Hypothalamus (tissue), 51 donors: Measurements from ENCODE around the gene IMMT.
"Not testable (repeated sequence)": the region's sequence is repeated elsewhere in the genome, so short reads cannot be mapped to it uniquely, and the experiment has no call there.

Experiments used
- DNase-seq, 51 donors: peaks; one replicate each; lab custom pipeline; 2025; lab: John Stamatoyannopoulos, UW

IMMT gene

GRCh38 chr2:86195055-86195807 lies at the start of gene IMMT:
Gene IMMT, minus strand, starts transcription at chr2:86195462. Its CDS starts 80 bp downstream, at chr2:86195382.
- peak; percentile 78 to 98 (median 93) for DNase-seq

- DNase-seq = not testable (repeated sequence)
Observed at GRCh38 chr2:86244781-86245180, 49.5 kb upstream of the IMMT start.

- DNase-seq = no peak
Observed at GRCh38 chr2:86243950-86244733, 48.9 kb upstream of the IMMT start.

GRCh38 chr2:86243272-86243671 lies 48.0 kb upstream of the IMMT start:
- no peak for DNase-seq

GRCh38 chr2:86241611-86242010 lies 46.3 kb upstream of the IMMT start:
- DNase-seq = no peak

GRCh38 chr2:86240251-86240650 lies 45.0 kb upstream of the IMMT start:
- no peak for DNase-seq

GRCh38 chr2:86239745-86240144 lies 44.5 kb upstream of the IMMT start:
- no peak for DNase-seq

- no peak for DNase-seq
Observed at GRCh38 chr2:86239326-86239725, 44.1 kb upstream of the IMMT start.

GRCh38 chr2:86238354-86238753 lies 43.1 kb upstream of the IMMT start:
- no peak for DNase-seq

- no peak for DNase-seq
Observed at GRCh38 chr2:86237172-86237571, 41.9 kb upstream of the IMMT start.

GRCh38 chr2:86235196-86235980 lies 40.1 kb upstream of the IMMT start:
- no peak for DNase-seq

- DNase-seq = no peak
Observed at GRCh38 chr2:86234563-86235131, 39.4 kb upstream of the IMMT start.

GRCh38 chr2:86233436-86233835 lies 38.2 kb upstream of the IMMT start:
- DNase-seq = no peak

- no peak for DNase-seq
Observed at GRCh38 chr2:86232910-86233309, 37.6 kb upstream of the IMMT start.

GRCh38 chr2:86232373-86232784 lies 37.1 kb upstream of the IMMT start:
- no peak for DNase-seq

- DNase-seq = no peak
Observed at GRCh38 chr2:86231680-86232372, 36.6 kb upstream of the IMMT start.

- DNase-seq = no peak
Observed at GRCh38 chr2:86230961-86231360, 35.7 kb upstream of the IMMT start.

GRCh38 chr2:86229221-86229620 lies 34.0 kb upstream of the IMMT start:
- peak in 2 of 51 donors; percentile 10 to 20 for DNase-seq

GRCh38 chr2:86228574-86228973 lies 33.3 kb upstream of the IMMT start:
- DNase-seq = not testable (repeated sequence)

GRCh38 chr2:86227685-86228084 lies 32.4 kb upstream of the IMMT start:
- no peak for DNase-seq
